HG02610 (cell line): ENCODE results near the gene MAGI2.

Experiments used
- ATAC-seq: cut with Tn5 transposase; IDR thresholded peaks from one replicate; pipeline ENCODE4 v1.9.1; 2021; ENCODE audit warnings: mild to moderate bottlenecking, moderate library complexity; ENCODE audit not compliant: unreplicated experiment

Gene MAGI2

DNA sequence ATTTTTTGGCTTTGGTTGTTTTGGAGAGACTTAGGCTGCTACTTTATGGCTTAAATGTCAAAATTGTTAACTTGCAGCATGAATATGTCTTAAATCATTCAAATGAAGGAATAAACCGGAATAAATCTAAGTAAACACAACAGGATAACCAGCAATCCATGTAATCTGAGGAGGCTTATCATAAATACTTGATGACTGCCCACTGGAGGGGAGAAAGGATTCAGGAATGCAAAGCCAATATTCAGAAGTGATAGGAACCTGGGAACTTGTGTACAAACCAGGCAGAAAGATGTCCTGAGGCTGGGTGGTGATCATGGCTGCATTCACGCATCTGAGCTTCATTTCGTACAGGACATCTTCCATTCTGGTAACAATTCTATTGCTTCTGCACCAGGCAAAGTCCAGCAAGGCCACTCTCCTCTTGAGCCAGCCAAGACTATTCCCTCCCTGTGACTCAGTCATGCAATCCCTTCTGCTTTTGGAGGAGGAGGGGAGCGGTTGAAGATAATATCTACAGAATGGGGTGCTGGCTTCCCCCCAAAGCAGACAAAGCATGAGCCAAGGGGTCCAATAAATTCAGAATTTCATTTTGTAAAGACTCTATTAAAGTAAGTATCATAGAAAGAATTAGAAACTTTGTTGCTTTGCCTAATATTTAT, 1280.4 kb downstream of the MAGI2 start:
- no peak for ATAC-seq

- ATAC-seq, result no peak
These were observed 1281.2 kb downstream of the MAGI2 start for GRCh38 chr7:78172267-78172757.

DNA sequence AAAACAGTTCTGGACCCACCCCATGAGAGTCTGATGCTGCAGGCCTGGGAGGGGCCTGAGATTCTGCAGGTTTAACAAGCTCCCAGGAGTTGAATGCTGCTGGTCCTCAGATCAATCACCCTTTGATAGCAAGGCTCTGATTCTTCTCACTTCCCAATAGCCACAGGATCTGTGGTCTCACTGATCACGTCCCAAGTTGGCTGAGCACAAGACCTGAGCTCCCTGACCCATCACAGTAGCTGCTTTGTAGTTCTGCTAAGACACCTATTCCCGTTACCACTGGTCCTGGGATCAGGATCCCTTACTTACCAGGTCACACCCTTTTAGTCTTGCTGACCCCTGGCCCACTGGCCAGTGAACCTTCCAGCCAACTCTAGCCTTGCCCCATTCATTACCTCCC, 1282.1 kb downstream of the MAGI2 start:
- no peak for ATAC-seq

GRCh38 chr7:78170815-78171214, 1282.7 kb downstream of the MAGI2 start:
- ATAC-seq, result no peak

GRCh38 chr7:78169992-78170391, 1283.5 kb downstream of the MAGI2 start:
- no peak for ATAC-seq

GRCh38 chr7:78168865-78169264, 1284.6 kb downstream of the MAGI2 start:
- ATAC-seq, result no peak

DNA sequence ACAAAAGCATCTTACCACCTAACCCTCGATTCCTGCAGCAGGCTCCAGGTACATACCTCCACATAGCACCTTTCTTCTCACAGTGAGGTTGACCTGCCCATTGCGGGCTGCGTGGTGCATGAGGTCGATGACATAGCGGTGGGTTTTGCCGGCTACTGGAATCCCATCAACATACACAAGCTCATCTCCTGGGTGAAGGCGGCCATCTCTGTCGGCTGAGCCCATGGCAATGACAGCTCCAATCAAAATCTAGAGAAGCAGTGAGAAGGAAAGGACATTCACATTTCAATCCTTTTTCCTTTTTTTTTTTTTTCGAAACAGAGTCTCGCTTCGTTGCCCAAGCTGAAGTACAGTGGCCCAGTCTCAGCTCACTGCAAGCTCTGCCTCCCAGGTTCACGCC, 1285.6 kb downstream of the MAGI2 start:
- ATAC-seq, result no peak

GRCh38 chr7:78165854-78166253, 1287.6 kb downstream of the MAGI2 start:
- ATAC-seq, result no peak

DNA sequence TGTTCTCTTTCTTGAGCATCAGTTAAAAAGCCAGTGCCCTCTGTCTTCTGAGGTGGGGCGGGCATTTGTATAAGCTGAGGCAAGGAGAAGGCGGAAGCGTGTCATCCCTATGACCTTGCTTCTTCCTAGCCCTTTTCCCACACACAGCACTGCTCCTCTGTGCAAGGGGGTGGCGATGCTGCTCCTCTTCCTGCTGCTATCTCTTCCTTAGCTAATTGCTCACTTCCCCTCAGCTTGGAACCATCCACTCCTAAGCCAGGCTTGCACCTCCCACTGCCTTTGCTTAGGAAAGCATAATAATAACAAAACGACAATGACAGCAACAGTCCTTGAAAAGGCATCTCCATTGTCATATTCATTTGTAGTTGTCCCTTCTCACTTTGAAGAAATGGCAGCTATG, 1288.0 kb downstream of the MAGI2 start:
- no peak for ATAC-seq

DNA sequence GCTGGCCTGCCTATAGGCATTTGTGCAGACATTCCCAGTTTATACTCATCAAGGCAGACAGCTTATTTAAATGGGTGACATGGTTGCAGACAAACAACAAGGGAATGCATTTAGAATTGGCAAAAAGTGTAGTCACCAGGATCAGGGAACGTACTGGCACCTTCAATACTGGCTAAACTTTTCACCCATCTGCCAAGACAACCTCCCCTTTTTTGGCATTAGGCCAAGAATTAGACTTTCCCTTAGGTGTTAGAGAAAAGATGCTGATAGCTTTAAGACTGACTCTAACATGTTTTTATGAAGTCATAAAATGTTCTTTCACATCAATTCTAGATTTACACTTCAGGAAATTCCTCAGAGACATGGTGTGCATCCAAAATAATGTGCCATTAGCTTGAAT, 1289.0 kb downstream of the MAGI2 start:
- ATAC-seq, result no peak

DNA sequence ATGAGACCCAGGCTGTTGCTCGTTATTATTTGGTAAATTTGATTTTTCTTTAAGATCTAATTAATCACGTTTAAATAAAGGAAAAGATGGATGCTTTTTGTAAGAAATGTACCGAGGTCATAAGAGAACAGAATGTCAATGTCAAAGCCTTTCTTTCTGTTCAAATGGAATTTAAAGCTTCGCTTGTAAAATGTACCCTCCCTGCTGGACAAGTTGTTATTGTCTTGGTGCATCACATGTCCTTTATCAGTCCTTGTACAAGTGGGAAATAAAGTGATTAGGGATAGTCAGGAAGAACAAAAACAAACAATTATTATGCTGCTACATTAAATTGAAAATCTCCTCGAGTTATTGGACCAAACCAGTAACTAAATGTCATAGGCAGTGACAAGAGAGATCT, 1291.7 kb downstream of the MAGI2 start:
- no peak for ATAC-seq

- no peak for ATAC-seq
These were observed 1293.9 kb downstream of the MAGI2 start for GRCh38 chr7:78159545-78159944.

- ATAC-seq, result no peak
These were observed 1300.2 kb downstream of the MAGI2 start for GRCh38 chr7:78153285-78153684.

- no peak for ATAC-seq
These were observed 1302.2 kb downstream of the MAGI2 start for GRCh38 chr7:78151229-78151628.

GRCh38 chr7:78149787-78150186, 1303.7 kb downstream of the MAGI2 start:
- ATAC-seq, result no peak

- ATAC-seq, result no peak
These were observed 1305.1 kb downstream of the MAGI2 start for GRCh38 chr7:78148166-78148894.

DNA sequence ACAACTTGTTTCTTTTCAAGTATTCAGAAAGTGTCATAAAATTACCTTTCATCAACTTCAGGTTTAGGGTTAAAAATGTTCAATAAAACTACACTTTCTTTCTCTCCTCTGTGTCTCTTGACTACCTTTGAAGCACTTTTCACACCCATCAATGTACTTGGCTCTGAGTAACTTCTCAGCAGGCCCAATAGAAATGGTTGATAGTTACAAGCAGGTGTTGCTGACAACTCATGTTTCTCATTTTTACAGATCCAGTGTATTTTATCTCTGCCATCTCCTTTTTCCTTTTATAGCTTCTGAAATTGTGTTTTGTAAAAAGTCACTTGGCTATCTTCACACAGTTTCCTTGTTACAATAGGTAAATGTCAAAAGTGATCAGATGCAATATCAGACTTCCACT, 1306.9 kb downstream of the MAGI2 start:
- no peak for ATAC-seq

DNA sequence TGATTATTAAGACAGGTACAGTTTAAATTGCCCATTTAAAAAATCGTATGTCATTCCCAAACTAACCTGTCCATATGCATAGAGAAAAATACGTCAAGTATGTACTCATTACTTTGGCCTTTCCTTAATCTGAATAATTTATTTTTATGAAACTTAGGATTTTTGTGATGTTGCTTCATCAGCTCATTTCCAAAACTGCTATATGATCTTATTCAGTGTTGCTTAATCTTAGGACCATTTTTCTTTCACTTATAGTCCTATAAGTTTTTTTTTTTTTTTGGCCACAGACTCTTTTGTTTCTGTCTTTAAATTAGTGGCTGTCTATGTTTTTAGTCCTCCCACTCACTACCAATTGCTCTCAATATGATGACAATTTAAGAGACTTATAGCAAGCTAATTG, 1309.8 kb downstream of the MAGI2 start:
- no peak for ATAC-seq

- no peak for ATAC-seq
These were observed 1311.8 kb downstream of the MAGI2 start for GRCh38 chr7:78141522-78142281.

GRCh38 chr7:78140109-78140508, 1313.4 kb downstream of the MAGI2 start:
- no peak for ATAC-seq

GRCh38 chr7:78139335-78139734, 1314.1 kb downstream of the MAGI2 start:
- no peak for ATAC-seq

DNA sequence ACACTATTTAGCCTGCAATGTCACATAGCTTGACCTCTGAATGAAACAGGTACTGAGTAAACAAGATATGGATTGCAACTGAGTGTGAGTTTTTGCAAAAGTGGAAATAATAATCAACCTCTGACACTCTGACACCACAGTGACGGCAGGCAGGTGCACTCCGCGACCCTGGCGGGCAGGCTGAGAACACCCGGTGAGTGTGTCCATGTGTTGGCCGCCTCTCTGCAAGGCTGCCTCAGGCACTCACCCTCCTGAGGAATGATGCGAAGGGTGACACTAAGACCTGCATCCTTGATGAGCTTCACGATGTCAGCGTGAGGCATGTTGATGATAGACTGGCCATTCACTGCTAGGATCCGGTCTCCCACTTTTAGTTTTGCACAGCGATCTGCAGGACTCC, 1318.7 kb downstream of the MAGI2 start:
- ATAC-seq, result no peak
